GM19463 (cell line): ENCODE measurements around the gene MYBPC2.

Experiments
- ATAC-seq: cut with Tn5 transposase; IDR thresholded peaks from one replicate; pipeline ENCODE4 v1.9.1; 2021; ENCODE audit warnings: mild to moderate bottlenecking, moderate library complexity; ENCODE audit not compliant: unreplicated experiment

Gene MYBPC2

DNA sequence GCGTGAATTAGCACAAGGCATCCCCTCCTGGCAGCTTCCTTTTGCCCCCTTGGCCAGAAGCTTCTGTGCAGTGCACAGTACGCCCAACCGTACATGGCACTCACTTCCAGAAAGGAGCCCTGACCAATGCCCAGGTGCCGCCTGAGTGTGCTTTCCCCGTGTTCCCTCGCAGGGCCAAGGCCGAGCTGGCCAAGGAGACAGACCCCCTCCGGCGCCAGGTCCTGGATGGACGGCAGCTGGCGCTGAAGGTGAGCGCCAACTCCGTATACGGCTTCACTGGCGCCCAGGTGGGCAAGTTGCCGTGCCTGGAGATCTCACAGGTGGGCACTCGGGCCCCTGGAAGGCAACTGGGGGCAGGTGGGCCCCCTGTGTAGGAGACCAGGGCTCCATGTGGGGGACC, 23.3 kb upstream of the MYBPC2 start:
- ATAC-seq: no peak

DNA sequence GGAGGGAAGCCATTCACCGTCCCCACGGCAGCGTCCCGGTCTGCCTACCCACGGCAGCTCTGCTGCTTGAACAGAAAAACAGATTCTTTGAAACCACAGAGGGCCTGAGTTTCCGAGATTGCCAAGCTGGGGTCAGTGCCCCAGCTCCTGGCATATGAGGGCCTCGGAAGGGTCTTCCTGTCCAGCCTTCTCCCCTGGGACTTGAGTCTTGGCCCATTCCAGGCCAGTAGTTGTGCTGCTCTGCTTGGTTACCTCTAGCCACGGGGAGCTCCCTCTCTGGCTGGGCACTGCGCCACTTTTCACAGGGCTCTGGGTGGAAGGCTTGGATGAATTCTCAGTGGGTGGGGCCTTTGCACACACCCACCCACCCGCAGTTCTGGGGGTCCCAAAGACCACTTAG, 22.6 kb upstream of the MYBPC2 start:
- no peak for ATAC-seq

DNA sequence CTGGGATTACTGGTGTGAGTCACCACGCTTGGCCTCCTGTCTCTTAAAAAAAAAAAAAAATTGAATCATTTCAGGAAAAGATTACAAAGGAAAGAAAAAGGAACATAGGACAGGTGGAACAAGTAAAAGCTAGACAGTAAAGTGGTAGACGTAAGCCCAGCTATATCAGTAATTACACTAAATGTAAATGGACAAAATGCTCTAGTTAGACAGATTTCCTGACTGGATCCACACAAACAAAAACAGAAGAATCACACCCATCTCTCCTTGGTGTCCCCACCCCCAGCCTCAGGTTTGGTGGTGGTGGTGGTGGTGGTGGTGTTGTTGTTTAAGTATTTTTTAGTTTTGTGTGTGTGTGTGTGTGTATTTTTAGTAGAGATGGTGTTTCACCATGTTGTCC, 20.3 kb upstream of the MYBPC2 start:
- ATAC-seq: no peak

DNA sequence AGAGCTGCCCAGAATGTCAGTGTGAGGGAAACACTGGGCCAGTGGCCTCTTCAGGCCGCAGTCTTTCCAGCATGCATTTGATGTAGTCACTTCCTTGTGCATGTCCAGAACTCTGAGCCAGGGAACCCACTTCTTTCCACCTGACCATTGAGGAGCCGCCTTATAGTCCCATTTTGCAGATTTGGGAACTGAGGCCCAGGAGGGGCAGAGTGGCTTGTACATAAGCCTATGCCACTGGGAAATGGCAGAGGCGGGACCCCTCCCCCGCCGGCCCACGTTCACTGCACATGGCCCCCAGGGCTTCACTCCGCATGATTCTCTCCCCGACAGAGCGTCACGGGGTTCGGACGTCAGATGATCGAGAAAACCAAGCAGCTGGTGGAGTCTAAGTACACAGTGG, 19.6 kb upstream of the MYBPC2 start:
- ATAC-seq: no peak

DNA sequence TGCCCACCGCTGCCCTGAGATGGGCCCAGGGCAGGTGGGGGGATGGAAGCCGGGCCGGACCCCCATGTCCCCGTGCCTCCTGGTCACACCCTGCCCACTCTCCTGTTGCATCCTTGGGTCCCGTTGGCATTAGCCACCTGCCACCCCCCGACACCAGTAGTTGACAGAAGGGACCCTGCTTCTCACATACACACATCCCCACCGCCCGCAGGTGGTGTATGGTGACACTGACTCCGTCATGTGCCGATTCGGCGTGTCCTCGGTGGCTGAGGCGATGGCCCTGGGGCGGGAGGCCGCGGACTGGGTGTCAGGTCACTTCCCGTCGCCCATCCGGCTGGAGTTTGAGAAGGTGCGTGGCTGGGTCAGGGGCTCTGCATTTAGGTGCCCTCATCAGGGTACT, 19.2 kb upstream of the MYBPC2 start:
- ATAC-seq: no peak

DNA sequence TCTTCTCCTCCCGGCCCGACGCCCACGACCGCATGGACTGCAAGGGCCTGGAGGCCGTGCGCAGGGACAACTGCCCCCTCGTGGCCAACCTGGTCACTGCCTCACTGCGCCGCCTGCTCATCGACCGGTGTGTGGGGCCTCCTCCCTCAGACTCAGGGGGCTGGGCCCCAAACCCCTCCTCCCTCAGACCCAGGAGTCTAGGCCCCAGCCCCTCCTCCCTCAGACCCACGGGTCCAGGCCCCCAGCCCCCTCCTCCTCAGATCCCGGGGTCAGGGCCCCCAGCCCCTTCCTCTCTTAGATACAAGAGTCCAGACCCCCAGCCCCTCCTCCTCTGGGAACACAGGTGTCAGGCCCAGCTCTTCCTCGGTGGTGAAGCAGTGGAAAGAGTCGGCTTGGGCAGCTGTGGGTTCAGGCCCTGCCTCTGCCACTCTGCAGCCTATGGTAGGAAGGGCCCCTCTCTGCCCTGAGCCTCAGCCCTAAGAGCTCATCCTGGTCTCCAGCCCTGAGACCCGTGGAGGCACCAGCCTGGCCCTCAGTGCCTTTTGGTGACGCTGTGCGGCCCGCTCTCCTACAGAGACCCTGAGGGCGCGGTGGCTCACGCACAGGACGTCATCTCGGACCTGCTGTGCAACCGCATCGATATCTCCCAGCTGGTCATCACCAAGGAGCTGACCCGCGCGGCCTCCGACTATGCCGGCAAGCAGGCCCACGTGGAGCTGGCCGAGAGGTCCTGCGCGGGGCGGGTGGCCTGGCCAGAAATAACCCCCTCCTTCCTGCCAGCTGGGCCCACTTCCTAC, 17.6 kb upstream of the MYBPC2 start:
- ATAC-seq: no peak

DNA sequence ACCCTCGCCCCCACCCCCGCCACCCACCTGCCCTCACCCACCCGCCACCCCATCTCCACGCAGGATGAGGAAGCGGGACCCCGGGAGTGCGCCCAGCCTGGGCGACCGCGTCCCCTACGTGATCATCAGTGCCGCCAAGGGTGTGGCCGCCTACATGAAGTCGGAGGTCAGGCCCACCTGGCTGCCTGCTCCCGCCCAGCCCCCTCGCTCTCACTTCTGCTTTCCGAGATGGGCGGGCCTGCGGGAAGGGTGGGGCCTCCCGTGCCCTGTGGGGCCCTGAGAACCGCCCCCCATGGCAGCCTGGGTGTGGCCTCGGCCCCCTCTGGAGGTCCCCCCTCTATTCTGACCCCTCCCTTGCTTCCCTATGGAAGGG, 17.0 kb upstream of the MYBPC2 start:
- peak; percentile 44 for ATAC-seq

DNA sequence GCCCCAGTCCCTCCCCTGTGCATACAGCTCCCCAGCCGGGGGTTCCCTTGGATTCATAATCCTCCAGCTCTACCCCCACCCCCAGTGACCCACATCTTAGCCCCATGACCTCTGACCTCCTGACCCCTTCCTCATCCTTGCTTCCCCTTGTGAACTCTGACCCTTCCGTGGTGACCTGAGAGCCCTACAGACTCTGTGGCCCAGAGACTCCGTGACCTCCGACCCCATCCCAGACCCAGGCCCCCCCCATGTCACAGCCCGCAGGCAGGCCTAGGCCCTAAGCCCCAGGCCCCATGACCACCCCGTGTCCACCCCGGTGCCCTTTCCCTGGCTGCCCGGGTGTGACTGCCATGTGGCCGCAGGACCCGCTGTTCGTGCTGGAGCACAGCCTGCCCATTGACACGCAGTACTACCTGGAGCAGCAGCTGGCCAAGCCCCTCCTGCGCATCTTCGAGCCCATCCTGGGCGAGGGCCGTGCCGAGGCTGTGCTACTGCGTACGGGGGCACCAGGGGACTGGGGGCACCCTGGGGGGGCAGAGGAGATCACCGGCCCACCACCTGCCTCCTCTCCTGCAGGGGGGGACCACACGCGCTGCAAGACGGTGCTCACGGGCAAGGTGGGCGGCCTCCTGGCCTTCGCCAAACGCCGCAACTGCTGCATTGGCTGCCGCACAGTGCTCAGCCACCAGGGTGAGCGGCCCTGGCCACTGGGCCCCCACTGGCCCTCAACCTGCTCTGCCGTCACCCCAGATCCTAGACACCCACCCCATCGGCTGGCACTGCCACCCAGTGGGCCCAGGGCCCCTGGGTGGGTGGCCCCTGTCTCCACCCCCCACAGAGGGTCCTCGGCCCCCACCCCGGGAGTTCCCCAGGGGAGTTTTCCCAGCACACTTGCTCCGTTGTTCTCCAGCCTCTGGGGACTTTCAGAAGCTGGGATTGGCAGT, 16.4 kb upstream of the MYBPC2 start:
- no peak for ATAC-seq

DNA sequence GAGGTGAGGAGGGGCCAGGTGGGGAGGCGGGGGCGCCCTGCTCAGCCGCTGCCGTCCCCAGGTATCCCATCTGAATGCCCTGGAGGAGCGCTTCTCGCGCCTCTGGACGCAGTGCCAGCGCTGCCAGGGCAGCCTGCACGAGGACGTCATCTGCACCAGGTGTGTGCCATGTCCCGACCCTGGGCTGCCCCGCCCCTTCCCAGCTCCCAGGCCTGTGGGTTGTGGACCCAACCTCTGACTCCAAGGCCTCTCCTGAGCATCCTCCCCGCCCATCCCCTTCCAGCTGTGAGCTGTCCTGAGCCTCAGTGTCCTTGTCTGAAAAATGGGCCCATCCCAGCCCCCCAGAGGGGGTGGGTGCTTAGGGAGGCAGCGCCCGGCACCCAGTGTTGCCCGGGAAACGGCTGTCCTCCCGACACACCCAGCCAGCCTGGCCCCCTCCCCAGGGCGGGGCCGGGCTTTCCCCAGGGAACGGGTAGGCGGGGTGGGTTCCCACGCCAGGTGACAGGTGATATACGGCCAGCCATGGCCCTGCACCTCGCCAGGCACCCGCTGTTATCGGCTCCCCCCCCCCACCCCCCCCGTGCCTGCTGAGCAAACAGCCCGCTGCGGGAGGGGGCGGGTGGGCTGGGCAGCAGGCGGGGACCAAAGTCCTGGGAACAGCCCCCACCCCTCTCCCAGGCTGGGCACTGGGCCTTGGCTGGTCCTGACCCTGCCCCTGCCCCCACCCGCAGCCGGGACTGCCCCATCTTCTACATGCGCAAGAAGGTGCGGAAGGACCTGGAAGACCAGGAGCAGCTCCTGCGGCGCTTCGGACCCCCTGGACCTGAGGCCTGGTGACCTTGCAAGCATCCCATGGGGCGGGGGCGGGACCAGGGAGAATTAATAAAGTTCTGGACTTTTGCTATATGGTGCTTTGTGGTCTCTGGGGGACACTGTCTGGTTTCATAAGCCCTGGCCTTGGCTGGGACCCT, 15.3 kb upstream of the MYBPC2 start:
- ATAC-seq: no peak

DNA sequence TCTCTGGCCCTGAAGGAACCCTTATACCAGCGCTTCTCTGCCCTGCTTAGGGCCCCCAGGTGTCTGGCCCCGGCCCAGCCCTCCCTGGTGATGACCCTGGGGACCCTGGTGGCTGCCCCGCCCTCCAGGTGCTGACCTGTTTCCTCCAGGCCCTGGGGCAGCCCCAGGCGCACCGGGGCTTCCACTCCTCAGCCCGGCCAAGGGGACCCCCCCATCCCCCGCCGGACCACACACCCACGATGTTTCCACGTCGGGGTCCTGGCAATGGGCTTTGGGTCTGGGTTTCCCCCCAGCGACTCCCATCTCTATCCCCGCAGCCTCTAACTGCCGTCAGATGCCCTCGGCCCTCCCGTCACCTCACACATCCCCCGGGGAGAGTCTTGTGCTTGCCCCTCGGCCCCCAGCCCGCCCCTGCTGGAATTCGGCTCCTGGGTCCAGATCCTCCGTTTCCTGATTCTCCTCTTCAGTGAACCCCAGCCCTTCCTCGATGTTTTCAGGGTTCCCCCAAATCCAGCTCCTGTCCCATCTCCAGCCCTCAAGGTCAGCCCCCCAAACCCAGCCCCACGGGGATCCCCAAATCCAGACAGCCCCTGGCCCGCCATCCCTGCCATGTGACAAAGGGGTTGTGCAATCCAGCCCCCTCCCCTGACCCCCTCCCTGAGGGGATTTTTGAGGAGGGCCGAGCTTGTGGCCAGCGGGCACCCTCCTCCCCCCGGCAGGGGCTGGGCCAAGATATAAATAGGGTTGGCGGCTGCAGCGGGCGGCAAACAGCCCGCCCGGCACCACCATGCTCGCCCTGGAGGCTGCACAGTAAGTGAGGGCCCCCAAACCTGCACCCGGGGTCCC, 14.3 kb upstream of the MYBPC2 start, which contains the start of gene SPIB:
SPIB (plus strand) TSS at position 763 of the 846 bp plus-strand sequence; CDS start at position 788, 25 bp downstream.
- ATAC-seq: no peak

DNA sequence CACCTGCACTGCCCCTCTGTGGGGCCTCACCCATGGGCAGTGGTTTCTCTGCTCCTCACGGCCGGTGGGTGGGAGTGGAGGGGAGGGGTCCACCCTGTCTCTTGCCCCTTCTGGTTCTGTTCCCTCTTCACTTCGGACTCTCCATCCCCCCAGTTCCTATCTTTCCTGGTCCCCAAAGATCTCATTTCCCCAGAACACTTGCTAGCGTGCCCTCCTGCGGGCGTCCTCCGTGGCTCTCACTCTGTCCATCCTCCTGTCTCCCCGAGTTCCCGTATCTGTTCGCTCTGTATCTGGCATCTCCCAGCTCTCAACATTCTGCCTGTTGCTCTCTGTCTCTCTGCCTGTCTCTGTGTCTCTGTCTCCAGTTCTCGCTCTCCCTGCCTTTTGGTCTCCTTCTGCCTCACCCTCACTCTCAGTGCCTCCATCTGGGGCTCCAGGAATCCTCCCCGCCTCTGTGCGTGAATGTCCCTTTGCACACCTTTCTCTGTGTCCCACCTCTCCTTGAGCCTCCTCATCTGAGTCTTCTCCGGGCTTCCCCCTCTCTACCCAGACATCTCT, 13.6 kb upstream of the MYBPC2 start:
- no peak for ATAC-seq

DNA sequence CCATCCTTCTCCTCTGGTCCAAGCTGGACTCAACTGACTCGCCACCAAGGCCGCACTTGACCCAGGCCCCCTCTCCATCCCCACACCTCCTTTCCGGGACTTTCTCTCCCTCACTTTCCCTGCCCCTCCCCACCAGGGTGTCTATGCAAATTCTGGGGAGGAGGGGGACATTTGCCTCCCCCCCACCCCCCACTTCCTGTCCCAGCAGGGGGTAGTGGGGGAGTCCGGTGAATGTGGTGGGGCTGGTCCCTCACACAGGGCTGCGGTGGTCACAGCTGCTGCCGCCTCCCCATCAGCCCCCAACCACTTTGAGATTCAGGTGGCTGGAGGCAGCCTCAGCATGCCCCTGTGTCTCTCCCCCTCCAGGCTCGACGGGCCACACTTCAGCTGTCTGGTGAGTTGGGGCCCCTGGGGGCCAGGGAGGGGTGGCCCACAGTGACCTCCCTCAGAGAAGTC, 13.1 kb upstream of the MYBPC2 start:
- no peak for ATAC-seq

DNA sequence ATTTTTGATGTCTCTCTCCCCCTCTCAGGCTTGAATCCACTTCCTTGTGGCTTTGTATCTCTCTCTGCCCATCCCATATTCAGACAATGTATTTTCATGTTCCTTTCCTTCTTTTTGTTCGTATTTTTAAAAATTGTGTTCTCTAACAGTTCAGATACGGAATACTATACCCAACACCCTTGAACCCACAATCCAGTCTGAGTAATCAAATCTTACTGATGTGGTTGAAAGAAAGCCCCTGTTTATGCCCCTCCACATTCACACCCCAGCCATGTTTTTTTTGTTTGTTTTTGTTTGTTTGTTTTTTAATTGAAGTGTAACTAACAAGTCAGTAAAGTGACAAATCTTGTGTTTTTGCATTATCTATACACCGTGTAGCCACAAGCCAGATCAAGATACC, 12.6 kb upstream of the MYBPC2 start:
- no peak for ATAC-seq

DNA sequence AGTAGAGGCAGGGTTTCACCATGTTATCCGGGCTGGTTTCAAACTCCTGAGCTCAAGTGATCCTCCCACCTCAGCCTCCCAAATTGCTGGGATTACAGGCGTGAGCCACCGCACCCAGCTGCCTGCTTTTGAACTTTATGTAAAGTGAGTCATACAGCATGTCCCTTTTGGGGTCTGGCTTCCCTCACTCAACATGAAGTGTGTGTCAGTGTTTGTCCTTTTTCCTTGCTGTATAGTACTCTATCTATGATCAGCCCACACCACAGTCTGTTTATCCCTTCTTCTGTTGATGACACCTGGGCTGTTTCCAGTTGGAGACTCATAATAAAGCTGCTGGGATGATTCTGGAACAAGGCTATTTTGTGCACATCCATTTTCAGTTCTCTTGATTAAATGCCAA, 11.9 kb upstream of the MYBPC2 start:
- no peak for ATAC-seq

DNA sequence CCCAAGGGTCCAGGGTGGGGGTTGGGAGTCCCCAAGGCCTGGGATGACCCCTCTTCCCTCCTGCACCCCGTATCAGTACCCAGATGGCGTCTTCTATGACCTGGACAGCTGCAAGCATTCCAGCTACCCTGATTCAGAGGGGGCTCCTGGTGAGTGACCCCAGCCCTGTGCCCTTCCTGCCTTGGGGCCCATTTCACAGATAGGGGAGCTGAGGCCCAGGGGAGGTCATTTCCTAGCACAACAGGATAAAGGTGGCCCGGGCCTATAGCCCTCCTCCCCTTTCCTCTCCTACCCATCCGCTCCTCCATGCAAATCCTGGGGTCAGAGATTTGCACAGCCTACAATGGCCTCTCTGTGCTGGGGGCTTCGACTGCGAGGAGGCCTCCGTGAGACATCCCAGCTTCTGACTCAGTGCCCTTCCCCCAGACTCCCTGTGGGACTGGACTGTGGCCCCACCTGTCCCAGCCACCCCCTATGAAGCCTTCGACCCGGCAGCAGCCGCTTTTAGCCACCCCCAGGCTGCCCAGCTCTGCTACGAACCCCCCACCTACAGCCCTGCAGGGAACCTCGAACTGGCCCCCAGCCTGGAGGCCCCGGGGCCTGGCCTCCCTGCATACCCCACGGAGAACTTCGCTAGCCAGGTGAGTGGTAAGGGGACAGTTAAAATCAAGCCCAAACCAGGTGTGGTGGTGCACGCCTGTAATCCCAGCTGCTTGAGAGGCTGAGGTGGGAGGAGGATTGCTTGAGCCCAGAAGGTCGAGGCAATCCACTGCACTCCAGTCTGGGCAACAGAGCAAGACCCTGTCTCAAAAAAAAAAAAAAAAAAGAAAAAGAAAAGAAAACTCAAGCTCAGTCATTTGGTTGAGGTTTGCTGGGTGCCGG, 10.1 kb upstream of the MYBPC2 start:
- ATAC-seq: no peak

DNA sequence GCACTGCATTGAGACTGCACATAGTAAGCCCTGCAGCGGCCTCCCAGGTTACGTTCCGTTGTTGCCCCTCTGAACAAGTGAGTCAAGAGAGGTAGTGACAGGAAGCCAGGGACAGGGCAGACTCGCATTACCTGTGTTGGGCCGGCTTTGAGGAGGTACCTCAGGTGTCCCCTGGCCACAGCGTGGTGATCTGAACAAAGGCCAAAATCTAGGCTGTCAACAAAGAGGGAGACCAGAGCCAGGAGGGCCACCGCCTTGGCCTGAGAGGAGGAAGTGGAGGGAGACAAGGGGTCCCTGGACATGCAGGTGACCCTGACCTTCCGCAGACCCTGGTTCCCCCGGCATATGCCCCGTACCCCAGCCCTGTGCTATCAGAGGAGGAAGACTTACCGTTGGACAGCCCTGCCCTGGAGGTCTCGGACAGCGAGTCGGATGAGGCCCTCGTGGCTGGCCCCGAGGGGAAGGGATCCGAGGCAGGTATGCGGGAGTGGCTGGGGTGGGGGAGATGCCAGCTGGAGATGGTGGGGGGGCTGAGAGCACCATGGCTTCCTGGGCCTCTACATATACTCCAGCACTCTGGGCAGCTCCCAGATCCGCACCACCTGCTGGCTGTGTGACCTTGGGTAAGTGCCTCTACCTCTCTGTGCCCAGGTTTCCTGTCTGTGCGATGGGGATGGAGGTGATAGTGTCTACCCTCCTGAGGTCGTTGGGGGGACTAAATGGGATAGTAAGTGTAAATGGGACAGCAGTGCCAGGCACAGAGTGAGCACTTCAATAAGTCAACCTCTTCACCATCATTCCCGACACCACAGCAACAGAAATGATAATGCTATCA, 9.2 kb upstream of the MYBPC2 start:
- ATAC-seq: no peak

DNA sequence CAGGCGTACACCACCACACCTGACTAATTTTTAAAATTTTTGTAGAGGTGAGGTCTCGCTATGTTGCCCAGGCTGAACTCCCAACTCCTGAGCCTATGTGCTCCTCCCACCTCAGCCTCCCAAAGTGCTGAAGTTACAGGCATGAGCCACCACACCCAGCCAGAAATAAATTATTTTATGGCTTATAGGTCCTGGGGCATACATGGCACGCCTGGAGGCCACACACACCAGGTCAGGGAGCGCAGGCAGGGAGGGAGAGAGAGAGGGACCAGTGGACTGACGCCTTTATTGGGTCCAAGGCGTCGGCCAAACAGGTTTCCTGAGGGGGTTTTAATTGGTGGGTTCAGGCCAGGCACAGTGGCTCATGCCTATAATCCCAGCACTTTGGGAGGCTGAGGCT, 7.1 kb upstream of the MYBPC2 start:
- ATAC-seq: no peak
